Measurements from ENCODE around the gene RXRA.

- TF ChIP-seq CTCF (IDR thresholded peaks at IDR 0.05) = no peak
- no peak for TF ChIP-seq POLR2AphosphoS5 (IDR thresholded peaks at IDR 0.05; ENCODE audit: insufficient read depth in 1 of 2, low read depth in 1 of 2)
Observed at GRCh38 chr9:134456756-134457305, 130.6 kb downstream of the RXRA start.

Data from vagina (tissue), 2 donors.